CD14-positive monocyte (primary cell): Measurements from ENCODE around the gene SEMA7A. TPM values are rescaled to one million over a fixed set of nuclear protein-coding genes. Genes with fewer than 3 reads are reported as not detected.
A peak's percentile ranks its signal among the peaks of the same experiment; 100 is the strongest.

Experiments used
- DNase-seq, 3 donors: peaks; one replicate each; pipeline ENCODE4 v3.0.0-alpha.2; 2011 to 2022
- H2AFZ ChIP-seq: 2 replicates; pipeline ENCODE4 v1.6.0; 2012; ENCODE audit warnings: mild to moderate bottlenecking, low read depth, low read length, inconsistent platforms; ENCODE audit not compliant: insufficient read depth, poor library complexity, severe bottlenecking
- H3K27ac ChIP-seq, 2 donors: 1 replicate in 1 of 2; 2 replicates in 1 of 2; pipeline ENCODE4 v1.5.1; 2012 to 2013; ENCODE audit warnings: low read length in 2 of 2, control low read depth in 1 of 2, inconsistent platforms in 1 of 2, low read depth in 1 of 2, mild to moderate bottlenecking in 1 of 2
- H3K27me3 ChIP-seq, 2 donors: one replicate each; pipeline versions ENCODE4 v1.6.0 to v1.6.1; 2011 to 2013; ENCODE audit warnings: low read length in 2 of 2; ENCODE audit not compliant: control insufficient read depth in 2 of 2, insufficient read depth in 2 of 2
- H3K36me3 ChIP-seq, 2 donors: replicated peaks in 1 of 2; 1 replicate in 1 of 2; 2 replicates in 1 of 2; pipeline versions ENCODE4 v1.5.1 to v1.6.1; 2012 to 2013; ENCODE audit warnings: low read length in 2 of 2, control low read depth in 1 of 2, inconsistent platforms in 1 of 2, mild to moderate bottlenecking in 1 of 2; ENCODE audit not compliant: insufficient read depth in 2 of 2, control insufficient read depth in 1 of 2
- H3K4me1 ChIP-seq, 2 donors: 1 replicate in 1 of 2; 2 replicates in 1 of 2; pipeline versions ENCODE4 v1.5.1 to v1.6.1; 2012 to 2013; ENCODE audit warnings: low read length in 2 of 2, control low read depth in 1 of 2, inconsistent platforms in 1 of 2, mild to moderate bottlenecking in 1 of 2, moderate library complexity in 1 of 2; ENCODE audit not compliant: insufficient read depth in 2 of 2, control insufficient read depth in 1 of 2
- H3K4me2 ChIP-seq: replicated peaks from 2 replicates; pipeline ENCODE3; 2012; ENCODE audit warnings: low read length, moderate library complexity, mild to moderate bottlenecking; ENCODE audit not compliant: poor library complexity, severe bottlenecking; ENCODE audit errors: extremely low read depth
- H3K4me3 ChIP-seq, 3 experiments: fragments of 200-600 bp in 1 of 3; sonication (generic) in 1 of 3; replicated peaks in 1 of 3; 1 replicate in 2 of 3; 2 replicates in 1 of 3; pipeline ENCODE4 v1.5.1; 2011 to 2013; ENCODE audit warnings: low read length in 3 of 3, mild to moderate bottlenecking in 3 of 3, control low read depth in 2 of 3, low read depth in 2 of 3, inconsistent platforms in 1 of 3, moderate library complexity in 1 of 3
- H3K79me2 ChIP-seq: 2 replicates; pipeline ENCODE4 v1.6.0; 2012; ENCODE audit warnings: mild to moderate bottlenecking, control low read depth, inconsistent platforms, low read length, moderate library complexity; ENCODE audit not compliant: insufficient read depth
- H3K9ac ChIP-seq: 2 replicates; pipeline ENCODE4 v1.6.0; 2017; ENCODE audit warnings: low read length, mild to moderate bottlenecking; ENCODE audit not compliant: insufficient read depth, poor library complexity, severe bottlenecking
- H3K9me3 ChIP-seq, 2 donors: replicated peaks in 1 of 2; 1 replicate in 1 of 2; 2 replicates in 1 of 2; pipeline versions ENCODE4 v1.5.1 to v1.6.1; 2012 to 2013; ENCODE audit warnings: low read length in 2 of 2, control low read depth in 1 of 2; ENCODE audit not compliant: control insufficient read depth in 1 of 2, insufficient read depth in 1 of 2
- H4K20me1 ChIP-seq: 2 replicates; pipeline ENCODE4 v1.6.0; 2012; ENCODE audit warnings: mild to moderate bottlenecking, low read length, control low read depth, moderate library complexity; ENCODE audit not compliant: insufficient read depth
- H3K27ac Mint-ChIP-seq, 7 donors: one replicate each; pipeline ENCODE4 v1.8.0; 2020; ENCODE audit warnings: mild to moderate bottlenecking in 7 of 7, mixed read lengths in 7 of 7, moderate library complexity in 6 of 7, inconsistent platforms in 2 of 7
- H3K27me3 Mint-ChIP-seq, 3 donors: one replicate each; pipeline ENCODE4 v1.8.0; 2021 to 2022; ENCODE audit warnings: low read depth in 3 of 3, mild to moderate bottlenecking in 3 of 3, mixed read lengths in 3 of 3, moderate library complexity in 3 of 3, inconsistent platforms in 1 of 3
- H3K36me3 Mint-ChIP-seq, 2 donors: one replicate each; pipeline ENCODE4 v1.8.0; 2020; ENCODE audit warnings: mixed read lengths in 2 of 2, inconsistent platforms in 1 of 2, mild to moderate bottlenecking in 1 of 2
- H3K4me1 Mint-ChIP-seq: one replicate; pipeline ENCODE4 v1.8.0; 2020; ENCODE audit warnings: mild to moderate bottlenecking, mixed read lengths
- H3K4me3 Mint-ChIP-seq, 2 donors: one replicate each; pipeline ENCODE4 v1.8.0; 2020; ENCODE audit warnings: mild to moderate bottlenecking in 2 of 2, mixed read lengths in 2 of 2, moderate library complexity in 1 of 2
- H3K9me3 Mint-ChIP-seq, 7 donors: one replicate each; pipeline ENCODE4 v1.8.0; 2020 to 2022; ENCODE audit warnings: mixed read lengths in 7 of 7, mild to moderate bottlenecking in 6 of 7, moderate library complexity in 6 of 7, inconsistent platforms in 2 of 7
- WGBS: methylation state at CpG from one replicate; pipeline ENCODE4 v1.1.5; 2013; ENCODE audit warnings: missing lambda C conversion rate; ENCODE audit not compliant: insufficient coverage; 5-methylcytosine and 5-hydroxymethylcytosine counted together
- intact Hi-C, 2 donors: fragments of 100-400 bp; cut with micrococcal nuclease; formaldehyde crosslinking; loops; one replicate each; pipeline versions ENCODE4 v1.15.0 to v1.15.1; 2023
- polyA plus RNA-seq, 3 donors: library from polyadenylated mRNA; depleted of rRNA in 1 of 3; unstranded in 2 of 3; stranded (reverse) in 1 of 3; fragments of 300-500 nt in 2 of 3; fragments of >200 nt in 1 of 3; fragmentation: Illumina TruSeq in 2 of 3; gene quantifications; 1 replicate in 2 of 3; 2 replicates in 1 of 3; pipeline ENCODE4 v1.2.3, GENCODE V29; 2012 to 2021
- TF ChIP-seq, protein P1 (sequence below): fragments of 200-600 bp; IDR thresholded peaks from one replicate; pipeline ENCODE4 v1.8.0; 2022; ENCODE audit warnings: antibody characterized with exemption, mild to moderate bottlenecking

SEMA7A gene
- polyA plus RNA-seq, 3 donors: 0.04 to 4.8 (median 0.15) TPM

- peaks cover 26% of the 10 kb centered on the region for H3K79me2 ChIP-seq
- H3K27me3 ChIP-seq: no peaks in the 10 kb centered on the region
- no peak overlapping the region for H2AFZ ChIP-seq
- no peaks in the 10 kb centered on the region for H3K9me3 ChIP-seq
- peaks cover 0 to 3% (median 0%) of the 10 kb centered on the region in 3 donors for H3K27me3 Mint-ChIP-seq
- no peaks in the 10 kb centered on the region for H4K20me1 ChIP-seq
- no peak overlapping the region for H3K9ac ChIP-seq
- no peak overlapping the region for H3K4me3 ChIP-seq
- peaks cover 36% of the 10 kb centered on the region for H3K4me1 Mint-ChIP-seq
- peaks cover 17 to 24% of the 10 kb centered on the region in 2 donors for H3K4me1 ChIP-seq
- H3K4me2 ChIP-seq: no peak overlapping the region
- intact Hi-C loops: loop anchor here (5.0 to 10.0 kb wide), 3 partner anchors 77 to 152 kb away; partner anchors contain the start of genes CLK3 (in 2 of the 2) and ARID3B (in 1 of the 2)
- H3K36me3 Mint-ChIP-seq: peaks cover 9 to 37% of the 10 kb centered on the region in 2 donors
- no peak for DNase-seq
- TF ChIP-seq, protein P1, sequence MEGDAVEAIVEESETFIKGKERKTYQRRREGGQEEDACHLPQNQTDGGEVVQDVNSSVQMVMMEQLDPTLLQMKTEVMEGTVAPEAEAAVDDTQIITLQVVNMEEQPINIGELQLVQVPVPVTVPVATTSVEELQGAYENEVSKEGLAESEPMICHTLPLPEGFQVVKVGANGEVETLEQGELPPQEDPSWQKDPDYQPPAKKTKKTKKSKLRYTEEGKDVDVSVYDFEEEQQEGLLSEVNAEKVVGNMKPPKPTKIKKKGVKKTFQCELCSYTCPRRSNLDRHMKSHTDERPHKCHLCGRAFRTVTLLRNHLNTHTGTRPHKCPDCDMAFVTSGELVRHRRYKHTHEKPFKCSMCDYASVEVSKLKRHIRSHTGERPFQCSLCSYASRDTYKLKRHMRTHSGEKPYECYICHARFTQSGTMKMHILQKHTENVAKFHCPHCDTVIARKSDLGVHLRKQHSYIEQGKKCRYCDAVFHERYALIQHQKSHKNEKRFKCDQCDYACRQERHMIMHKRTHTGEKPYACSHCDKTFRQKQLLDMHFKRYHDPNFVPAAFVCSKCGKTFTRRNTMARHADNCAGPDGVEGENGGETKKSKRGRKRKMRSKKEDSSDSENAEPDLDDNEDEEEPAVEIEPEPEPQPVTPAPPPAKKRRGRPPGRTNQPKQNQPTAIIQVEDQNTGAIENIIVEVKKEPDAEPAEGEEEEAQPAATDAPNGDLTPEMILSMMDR: no peak
- H3K27ac ChIP-seq: no peak overlapping the region
- H3K36me3 ChIP-seq: peaks cover 0 to 8% of the 10 kb centered on the region in 2 donors
- H3K9me3 Mint-ChIP-seq: peaks cover 0 to 10% (median 4%) of the 10 kb centered on the region in 7 donors
- no CpG with 5 or more reads among the region's 2 CpGs for WGBS
- peak overlapping the region in 1 of 7 donors; percentile 81 for H3K27ac Mint-ChIP-seq
- no peak overlapping the region for H3K4me3 Mint-ChIP-seq
Measured at GRCh38 chr15:74464897-74465296, 31.1 kb upstream of the SEMA7A start.

- TF ChIP-seq, protein P1: no peak
- Mint-ChIP-seq H3K4me1 (peaks cover 34% of the 10 kb centered on the region), H3K36me3 (peaks cover 9 to 31% of the 10 kb centered on the region in 2 donors), H3K4me3 (no peak overlapping the region), H3K27me3 (peaks cover 0 to 3% (median 0%) of the 10 kb centered on the region in 3 donors), H3K9me3 (peaks cover 0 to 10% (median 4%) of the 10 kb centered on the region in 7 donors), H3K27ac (peak overlapping the region; percentile 61 to 91 (median 86))
- H3K4me3 ChIP-seq: no peak overlapping the region
- H3K36me3 ChIP-seq: peaks cover 0 to 6% of the 10 kb centered on the region in 2 donors
- H3K27me3 ChIP-seq: no peaks in the 10 kb centered on the region
- peak overlapping the region; percentile 9 for H3K4me2 ChIP-seq
- peak; percentile 59 to 75 (median 61) for DNase-seq
- peaks cover 31% of the 10 kb centered on the region for H3K79me2 ChIP-seq
- no peak overlapping the region for H3K9ac ChIP-seq
- 0% methylated on average over 2 of the region's 2 CpGs for whole genome bisulfite sequencing
- no peaks in the 10 kb centered on the region for H3K9me3 ChIP-seq
- peak overlapping the region; percentile 4 for H2AFZ ChIP-seq
- peak overlapping the region in 1 of 2 donors; percentile 46 for H3K27ac ChIP-seq
- H4K20me1 ChIP-seq: no peaks in the 10 kb centered on the region
- H3K4me1 ChIP-seq: peaks cover 18 to 27% of the 10 kb centered on the region in 2 donors
- intact Hi-C loops: loop anchor here (5.0 to 10.0 kb wide), 3 partner anchors 78 to 153 kb away; partner anchors contain the start of genes CLK3 (in 2 of the 2) and ARID3B (in 1 of the 2)
Measured at GRCh38 chr15:74464216-74464615, 30.5 kb upstream of the SEMA7A start.
